Renal cortical epithelial cell (primary cell): ENCODE data around the gene ZNF280D. TPM values are rescaled to one million over a fixed set of nuclear protein-coding genes. Genes with fewer than 3 reads are reported as not detected.

Source experiments
- DNase-seq: peaks from one replicate; pipeline ENCODE4 v3.0.0-alpha.2; 2011; ENCODE audit warnings: low read depth
- total RNA-seq: library from RNA; depleted of rRNA; stranded (reverse); fragments of >200 nt; gene quantifications from 2 replicates; pipeline ENCODE4 v1.2.3, GENCODE V29; 2014

The ZNF280D gene
- total RNA-seq, 1 donor from 2014 or later = 39.5 TPM

GRCh38 chr15:56640127-56640526 is 93.2 kb downstream of the ZNF280D start:
- DNase-seq = no peak

- DNase-seq = no peak
Measured at GRCh38 chr15:56639631-56640030, 93.7 kb downstream of the ZNF280D start.

GRCh38 chr15:56631765-56632164 is 101.5 kb downstream of the ZNF280D start:
- no peak for DNase-seq

- DNase-seq = no peak
Measured at GRCh38 chr15:56628893-56629532, 104.3 kb downstream of the ZNF280D start.

GRCh38 chr15:56619887-56620286 is 113.4 kb downstream of the ZNF280D start:
- DNase-seq = no peak

- DNase-seq = no peak
Measured at GRCh38 chr15:56617628-56618027, 115.7 kb downstream of the ZNF280D start.

GRCh38 chr15:56616551-56616950 is 116.8 kb downstream of the ZNF280D start:
- no peak for DNase-seq

- no peak for DNase-seq
Measured at GRCh38 chr15:56613811-56614210, 119.5 kb downstream of the ZNF280D start.

GRCh38 chr15:56608993-56609392 is 124.3 kb downstream of the ZNF280D start:
- DNase-seq = no peak

- DNase-seq = peak; percentile 15
Measured at GRCh38 chr15:56608140-56608778, 125.0 kb downstream of the ZNF280D start.

GRCh38 chr15:56602253-56602652 is 131.1 kb downstream of the ZNF280D start:
- DNase-seq = no peak

GRCh38 chr15:56600380-56600779 is 132.9 kb downstream of the ZNF280D start:
- no peak for DNase-seq

- DNase-seq = no peak
Measured at GRCh38 chr15:56598991-56599390, 134.3 kb downstream of the ZNF280D start.

GRCh38 chr15:56587686-56588085 is 145.6 kb downstream of the ZNF280D start:
- peak; percentile 42 for DNase-seq

- no peak for DNase-seq
Measured at GRCh38 chr15:56586206-56586605, 147.1 kb downstream of the ZNF280D start.

GRCh38 chr15:56582785-56583184 is 150.5 kb downstream of the ZNF280D start:
- no peak for DNase-seq

Other genes starting within 250 kb of the ZNF280D start
- gene TCF12, start 185.1 kb upstream of the ZNF280D start, total RNA-seq = 34.7 and 87.6 TPM in 2 replicates